NCI-H1092 (cell line): ENCODE measurements around the gene ESRRA.

Experiments
- DNase-seq: peaks from one replicate; lab custom pipeline; 2025; lab: John Stamatoyannopoulos, UW

Gene ESRRA

GRCh38 chr11:64333556-64333955 lies 28.2 kb downstream of the ESRRA start:
- DNase-seq = no peak

GRCh38 chr11:64334764-64335735 lies 29.7 kb downstream of the ESRRA start:
- peak; percentile 25 for DNase-seq

- DNase-seq = no peak
Observed at GRCh38 chr11:64337538-64338249, 32.4 kb downstream of the ESRRA start.

GRCh38 chr11:64338716-64339115 lies 33.4 kb downstream of the ESRRA start:
- DNase-seq = no peak

GRCh38 chr11:64339286-64339685 lies 34.0 kb downstream of the ESRRA start:
- DNase-seq = no peak

- DNase-seq = no peak
Observed at GRCh38 chr11:64339754-64340408, 34.6 kb downstream of the ESRRA start, which contains the start of gene CCDC88B. TSS of gene CCDC88B (plus strand) at chr11:64340204. CDS start at chr11:64340267, 63 bp downstream.

- no peak for DNase-seq
Observed at GRCh38 chr11:64340671-64341335, 35.5 kb downstream of the ESRRA start.

- no peak for DNase-seq
Observed at GRCh38 chr11:64341429-64341828, 36.1 kb downstream of the ESRRA start.

GRCh38 chr11:64341851-64342791 lies 36.8 kb downstream of the ESRRA start:
- no peak for DNase-seq

GRCh38 chr11:64342869-64343745 lies 37.8 kb downstream of the ESRRA start:
- no peak for DNase-seq

GRCh38 chr11:64343767-64344559 lies 38.6 kb downstream of the ESRRA start:
- no peak for DNase-seq

- DNase-seq = no peak
Observed at GRCh38 chr11:64344787-64345186, 39.5 kb downstream of the ESRRA start.

GRCh38 chr11:64347193-64347867 lies 42.0 kb downstream of the ESRRA start:
- DNase-seq = no peak

GRCh38 chr11:64348383-64349024 lies 43.2 kb downstream of the ESRRA start:
- no peak for DNase-seq

- DNase-seq = no peak
Observed at GRCh38 chr11:64349025-64349387, 43.7 kb downstream of the ESRRA start.

- DNase-seq = no peak
Observed at GRCh38 chr11:64349404-64349803, 44.1 kb downstream of the ESRRA start.

GRCh38 chr11:64351136-64351631 lies 45.9 kb downstream of the ESRRA start:
- DNase-seq = no peak
